ENCODE data around the gene EPS8.

EPS8 gene

GRCh38 chr12:15706010-15706676 is 83.0 kb downstream of the EPS8 start:
- H2BK15ac ChIP-seq (ENCODE audit: low read depth, poor library complexity, severe bottlenecking): no peak overlapping the region
- H3K4ac ChIP-seq (ENCODE audit: low read depth in 1 of 2, low read length in 2 of 2): peak overlapping the region in 1 of 2 experiments; percentile 29
- no peaks in the 10 kb centered on the region for H3K27me3 ChIP-seq (ENCODE audit: control insufficient read depth in 1 of 2, insufficient read depth in 1 of 2, low read length in 2 of 2)
- H4K8ac ChIP-seq (ENCODE audit: low read length): peak overlapping the region; percentile 89
- H3K4me2 ChIP-seq (ENCODE audit: low read length, poor library complexity, severe bottlenecking): no peak overlapping the region
- no peak overlapping the region for H3K23ac ChIP-seq (ENCODE audit: low read length in 2 of 2)
- no peak overlapping the region for H2BK5ac ChIP-seq (ENCODE audit: low read depth, low read length, poor library complexity, severe bottlenecking)
- peak overlapping the region in 1 of 2 experiments; percentile 84 for H2BK12ac ChIP-seq (ENCODE audit: low read length in 2 of 2)
- WGBS: 67% methylated on average over 4 of the region's 4 CpGs
- H3K4me3 ChIP-seq (ENCODE audit: insufficient read depth in 1 of 2, low read depth in 1 of 2, low read length in 2 of 2): no peak overlapping the region
- no peak overlapping the region for H3K14ac ChIP-seq (ENCODE audit: low read length in 2 of 2)
- no peak overlapping the region for H2AFZ ChIP-seq (ENCODE audit: low read depth, low read length)
- peaks cover 7% of the 10 kb centered on the region for H3K4me1 ChIP-seq (ENCODE audit: control insufficient read depth, insufficient read depth, low read depth, low read length)
- H3K27ac ChIP-seq (ENCODE audit: low read length, poor library complexity, severe bottlenecking): no peak overlapping the region
- no peak for DNase-seq
- H3K9me3 ChIP-seq (ENCODE audit: control insufficient read depth, low read length): no peaks in the 10 kb centered on the region
- peak overlapping the region; percentile 86 for H2AK5ac ChIP-seq (ENCODE audit: low read length, severe bottlenecking)
- H3K79me1 ChIP-seq (replicated peaks; ENCODE audit: low read length, poor library complexity, severe bottlenecking): peaks cover 4% of the 10 kb centered on the region
- H2BK120ac ChIP-seq (ENCODE audit: low read depth, low read length): no peak overlapping the region
- H3K36me3 ChIP-seq (ENCODE audit: control insufficient read depth in 1 of 2, insufficient read depth in 2 of 2, low read depth in 1 of 2, low read length in 2 of 2): peaks cover 0 to 10% of the 10 kb centered on the region in 2 experiments
- H4K91ac ChIP-seq (ENCODE audit: low read length): no peak overlapping the region
- H3K9ac ChIP-seq (ENCODE audit: low read length): no peak overlapping the region
- H3K18ac ChIP-seq (ENCODE audit: low read depth in 1 of 2, low read length in 2 of 2): peak overlapping the region; percentile 13 to 33

GRCh38 chr12:15705606-15706005 is 83.6 kb downstream of the EPS8 start:
- H3K18ac ChIP-seq (ENCODE audit: low read depth in 1 of 2, low read length in 2 of 2): no peak overlapping the region

DNA sequence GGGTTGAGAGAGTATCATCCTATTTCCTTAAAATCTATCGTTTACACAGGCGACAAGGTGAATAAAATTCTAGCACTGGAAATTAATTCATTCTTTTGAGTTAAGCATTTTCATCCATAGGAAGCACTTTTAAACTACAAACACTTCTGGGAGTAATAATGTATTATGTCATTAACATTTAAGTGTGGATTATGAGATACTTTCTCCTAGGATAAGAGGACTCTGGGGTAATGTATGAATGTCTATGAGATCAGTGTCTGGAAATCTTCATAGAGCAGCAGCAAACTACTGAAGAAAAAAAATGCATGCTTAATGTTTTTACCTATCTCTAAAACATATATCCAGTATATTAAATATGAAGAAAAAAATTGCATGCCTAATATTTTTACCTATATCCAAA is 86.9 kb downstream of the EPS8 start:
- Histone ChIP-seq H3K27me3 (ENCODE audit: control insufficient read depth in 1 of 2, insufficient read depth in 1 of 2, low read length in 2 of 2) (no peaks in the 10 kb centered on the region), H3K9ac (ENCODE audit: low read length) (peak overlapping the region; percentile 79), H4K91ac (ENCODE audit: low read length) (no peak overlapping the region), H2BK5ac (ENCODE audit: low read depth, low read length, poor library complexity, severe bottlenecking) (peak overlapping the region; percentile 14), H3K9me3 (ENCODE audit: control insufficient read depth, low read length) (no peaks in the 10 kb centered on the region), H3K36me3 (ENCODE audit: control insufficient read depth in 1 of 2, insufficient read depth in 2 of 2, low read depth in 1 of 2, low read length in 2 of 2) (no peaks in the 10 kb centered on the region), H3K4me3 (ENCODE audit: insufficient read depth in 1 of 2, low read depth in 1 of 2, low read length in 2 of 2) (peak overlapping the region in 1 of 2 experiments; percentile 50), H3K4ac (ENCODE audit: low read depth in 1 of 2, low read length in 2 of 2) (no peak overlapping the region), H3K79me1 (replicated peaks; ENCODE audit: low read length, poor library complexity, severe bottlenecking) (peaks cover 3% of the 10 kb centered on the region), H2BK15ac (ENCODE audit: low read depth, poor library complexity, severe bottlenecking) (no peak overlapping the region), H3K23ac (ENCODE audit: low read length in 2 of 2) (no peak overlapping the region), H3K27ac (ENCODE audit: low read length, poor library complexity, severe bottlenecking) (peak overlapping the region; percentile 74), H3K18ac (ENCODE audit: low read depth in 1 of 2, low read length in 2 of 2) (no peak overlapping the region), H3K14ac (ENCODE audit: low read length in 2 of 2) (no peak overlapping the region), H2AFZ (ENCODE audit: low read depth, low read length) (no peak overlapping the region), H4K8ac (ENCODE audit: low read length) (no peak overlapping the region), H2BK12ac (ENCODE audit: low read length in 2 of 2) (no peak overlapping the region), H3K4me1 (ENCODE audit: control insufficient read depth, insufficient read depth, low read depth, low read length) (peaks cover 8% of the 10 kb centered on the region), H2AK5ac (ENCODE audit: low read length, severe bottlenecking) (no peak overlapping the region), H3K4me2 (ENCODE audit: low read length, poor library complexity, severe bottlenecking) (peak overlapping the region; percentile 17), H2BK120ac (ENCODE audit: low read depth, low read length) (no peak overlapping the region)
- no CpG with 5 or more reads among the region's 2 CpGs for WGBS
- DNase-seq: no peak

More at GRCh38 chr12:15705606-15706005, 83.6 kb downstream of the EPS8 start:
- H3K4me1 ChIP-seq (ENCODE audit: control insufficient read depth, insufficient read depth, low read depth, low read length): peaks cover 7% of the 10 kb centered on the region
- no peaks in the 10 kb centered on the region for H3K27me3 ChIP-seq (ENCODE audit: control insufficient read depth in 1 of 2, insufficient read depth in 1 of 2, low read length in 2 of 2)
- H3K27ac ChIP-seq (ENCODE audit: low read length, poor library complexity, severe bottlenecking): no peak overlapping the region
- H2AFZ ChIP-seq (ENCODE audit: low read depth, low read length): no peak overlapping the region
- H3K9me3 ChIP-seq (ENCODE audit: control insufficient read depth, low read length): no peaks in the 10 kb centered on the region
- no peak overlapping the region for H3K14ac ChIP-seq (ENCODE audit: low read length in 2 of 2)
- no peak for DNase-seq
- no peak overlapping the region for H2BK5ac ChIP-seq (ENCODE audit: low read depth, low read length, poor library complexity, severe bottlenecking)
- H3K36me3 ChIP-seq (ENCODE audit: control insufficient read depth in 1 of 2, insufficient read depth in 2 of 2, low read depth in 1 of 2, low read length in 2 of 2): peaks cover 0 to 10% of the 10 kb centered on the region in 2 experiments
- no peak overlapping the region for H2BK12ac ChIP-seq (ENCODE audit: low read length in 2 of 2)
- no peak overlapping the region for H2BK15ac ChIP-seq (ENCODE audit: low read depth, poor library complexity, severe bottlenecking)
- H3K4ac ChIP-seq (ENCODE audit: low read depth in 1 of 2, low read length in 2 of 2): no peak overlapping the region
- peaks cover 4% of the 10 kb centered on the region for H3K79me1 ChIP-seq (replicated peaks; ENCODE audit: low read length, poor library complexity, severe bottlenecking)
- WGBS: no CpG with 5 or more reads among the region's 2 CpGs
- H3K4me2 ChIP-seq (ENCODE audit: low read length, poor library complexity, severe bottlenecking): no peak overlapping the region
- H3K23ac ChIP-seq (ENCODE audit: low read length in 2 of 2): no peak overlapping the region
- no peak overlapping the region for H2BK120ac ChIP-seq (ENCODE audit: low read depth, low read length)
- H4K8ac ChIP-seq (ENCODE audit: low read length): no peak overlapping the region
- no peak overlapping the region for H4K91ac ChIP-seq (ENCODE audit: low read length)
- no peak overlapping the region for H3K9ac ChIP-seq (ENCODE audit: low read length)
- no peak overlapping the region for H3K4me3 ChIP-seq (ENCODE audit: insufficient read depth in 1 of 2, low read depth in 1 of 2, low read length in 2 of 2)
- no peak overlapping the region for H2AK5ac ChIP-seq (ENCODE audit: low read length, severe bottlenecking)

- Histone ChIP-seq H3K27me3 (ENCODE audit: control insufficient read depth in 1 of 2, insufficient read depth in 1 of 2, low read length in 2 of 2) (no peaks in the 10 kb centered on the region), H2AK5ac (ENCODE audit: low read length, severe bottlenecking) (no peak overlapping the region), H3K27ac (ENCODE audit: low read length, poor library complexity, severe bottlenecking) (peak overlapping the region; percentile 81), H3K4ac (ENCODE audit: low read depth in 1 of 2, low read length in 2 of 2) (no peak overlapping the region), H3K4me1 (ENCODE audit: control insufficient read depth, insufficient read depth, low read depth, low read length) (peaks cover 10% of the 10 kb centered on the region), H3K4me2 (ENCODE audit: low read length, poor library complexity, severe bottlenecking) (no peak overlapping the region), H3K4me3 (ENCODE audit: insufficient read depth in 1 of 2, low read depth in 1 of 2, low read length in 2 of 2) (peak overlapping the region in 1 of 2 experiments; percentile 50), H2BK12ac (ENCODE audit: low read length in 2 of 2) (no peak overlapping the region), H3K18ac (ENCODE audit: low read depth in 1 of 2, low read length in 2 of 2) (no peak overlapping the region), H4K8ac (ENCODE audit: low read length) (no peak overlapping the region), H2BK5ac (ENCODE audit: low read depth, low read length, poor library complexity, severe bottlenecking) (no peak overlapping the region), H2BK120ac (ENCODE audit: low read depth, low read length) (no peak overlapping the region), H2AFZ (ENCODE audit: low read depth, low read length) (no peak overlapping the region), H3K9me3 (ENCODE audit: control insufficient read depth, low read length) (no peaks in the 10 kb centered on the region), H3K36me3 (ENCODE audit: control insufficient read depth in 1 of 2, insufficient read depth in 2 of 2, low read depth in 1 of 2, low read length in 2 of 2) (no peaks in the 10 kb centered on the region), H3K23ac (ENCODE audit: low read length in 2 of 2) (no peak overlapping the region), H3K14ac (ENCODE audit: low read length in 2 of 2) (no peak overlapping the region), H3K9ac (ENCODE audit: low read length) (peak overlapping the region; percentile 79), H4K91ac (ENCODE audit: low read length) (no peak overlapping the region), H2BK15ac (ENCODE audit: low read depth, poor library complexity, severe bottlenecking) (no peak overlapping the region), H3K79me1 (replicated peaks; ENCODE audit: low read length, poor library complexity, severe bottlenecking) (peaks cover 4% of the 10 kb centered on the region)
- peak; percentile 77 for DNase-seq
- 13% methylated on average over 1 of the region's 3 CpGs for WGBS
Measured at GRCh38 chr12:15701631-15702156, 87.5 kb downstream of the EPS8 start.

Measured in mesenchymal stem cell (in vitro differentiated cells and primary cell).